Measurements from ENCODE around the gene ADAMTS16.

DNA sequence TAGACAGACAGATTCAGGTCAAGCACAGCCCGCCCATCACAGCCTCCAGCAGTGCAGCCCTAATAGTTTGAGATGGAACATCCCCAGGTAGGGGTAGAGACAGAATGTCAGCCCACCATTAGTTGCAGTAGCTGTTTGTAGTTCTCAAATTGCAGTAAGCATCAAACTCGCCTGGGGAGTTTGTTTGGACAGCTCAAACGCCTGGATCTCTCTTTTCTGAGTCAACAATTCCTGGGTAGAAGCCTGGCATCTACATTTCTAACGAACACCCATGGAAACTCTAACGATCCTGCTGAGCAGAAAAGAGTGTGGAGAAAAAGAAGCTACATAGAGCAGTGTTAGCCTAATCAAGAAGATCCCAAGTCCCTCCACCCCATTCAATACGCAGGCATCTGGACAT is 59.4 kb downstream of the ADAMTS16 start:
- TF ChIP-seq, protein P1, sequence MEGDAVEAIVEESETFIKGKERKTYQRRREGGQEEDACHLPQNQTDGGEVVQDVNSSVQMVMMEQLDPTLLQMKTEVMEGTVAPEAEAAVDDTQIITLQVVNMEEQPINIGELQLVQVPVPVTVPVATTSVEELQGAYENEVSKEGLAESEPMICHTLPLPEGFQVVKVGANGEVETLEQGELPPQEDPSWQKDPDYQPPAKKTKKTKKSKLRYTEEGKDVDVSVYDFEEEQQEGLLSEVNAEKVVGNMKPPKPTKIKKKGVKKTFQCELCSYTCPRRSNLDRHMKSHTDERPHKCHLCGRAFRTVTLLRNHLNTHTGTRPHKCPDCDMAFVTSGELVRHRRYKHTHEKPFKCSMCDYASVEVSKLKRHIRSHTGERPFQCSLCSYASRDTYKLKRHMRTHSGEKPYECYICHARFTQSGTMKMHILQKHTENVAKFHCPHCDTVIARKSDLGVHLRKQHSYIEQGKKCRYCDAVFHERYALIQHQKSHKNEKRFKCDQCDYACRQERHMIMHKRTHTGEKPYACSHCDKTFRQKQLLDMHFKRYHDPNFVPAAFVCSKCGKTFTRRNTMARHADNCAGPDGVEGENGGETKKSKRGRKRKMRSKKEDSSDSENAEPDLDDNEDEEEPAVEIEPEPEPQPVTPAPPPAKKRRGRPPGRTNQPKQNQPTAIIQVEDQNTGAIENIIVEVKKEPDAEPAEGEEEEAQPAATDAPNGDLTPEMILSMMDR (IDR thresholded peaks at IDR 0.05), result no peak
- TF ChIP-seq POLR2A (IDR thresholded peaks at IDR 0.05), result no peak

Data from esophagus squamous epithelium (tissue), 4 donors.